Measurements from ENCODE around the gene ZMIZ1.

- no peak for TF ChIP-seq ZNF274 (IDR thresholded peaks at IDR 0.05; ENCODE audit: low read depth, low read length)
- TF ChIP-seq YY1 (IDR thresholded peaks at IDR 0.05; ENCODE audit: insufficient read depth, insufficient read length) = no peak
Observed at GRCh38 chr10:79149662-79150443, 81.1 kb downstream of the ZMIZ1 start.

Measured in NT2/D1 (cell line).